HEK293T (cell line): ENCODE data around the gene TBX18.

Source experiments
- BHLHE40 ChIP-seq: fragments of 450-650 bp; IDR thresholded peaks from 2 replicates; pipeline ENCODE4 v1.6.1; 2016; ENCODE audit warnings: mild to moderate bottlenecking, moderate library complexity, borderline replicate concordance
- FOXK2 ChIP-seq: fragments of 450-650 bp; IDR thresholded peaks from 2 replicates; pipeline ENCODE4 v1.6.1; 2016; ENCODE audit warnings: mild to moderate bottlenecking
- FOXM1 ChIP-seq: fragments of 450-650 bp; IDR thresholded peaks from 2 replicates; pipeline ENCODE4 v1.6.1; 2017; ENCODE audit warnings: mild to moderate bottlenecking, borderline replicate concordance
- HDGF ChIP-seq: fragments of 450-650 bp; IDR thresholded peaks from 2 replicates; pipeline ENCODE4 v1.6.1; 2017; ENCODE audit warnings: antibody characterized with exemption, borderline replicate concordance
- LEF1 ChIP-seq: fragments of 450-650 bp; IDR thresholded peaks from 2 replicates; pipeline ENCODE4 v1.6.1; 2017; ENCODE audit warnings: mild to moderate bottlenecking, borderline replicate concordance
- NFRKB ChIP-seq: fragments of 450-650 bp; IDR thresholded peaks from 2 replicates; pipeline ENCODE4 v1.6.1; 2016; ENCODE audit warnings: mild to moderate bottlenecking, moderate library complexity
- PKNOX1 ChIP-seq: fragments of 450-650 bp; IDR thresholded peaks from 2 replicates; pipeline ENCODE4 v1.6.1; 2016
- SP1 ChIP-seq: fragments of 450-650 bp; IDR thresholded peaks from 2 replicates; pipeline ENCODE4 v1.6.1; 2017
- SUZ12 ChIP-seq: fragments of 450-650 bp; IDR thresholded peaks from 2 replicates; pipeline ENCODE4 v1.6.1; 2016; ENCODE audit warnings: mild to moderate bottlenecking
- TARDBP ChIP-seq: fragments of 450-650 bp; IDR thresholded peaks from 2 replicates; pipeline ENCODE4 v1.6.1; 2016
- ZNF384 ChIP-seq: fragments of 450-650 bp; IDR thresholded peaks from 2 replicates; pipeline ENCODE4 v1.6.1; 2016

GRCh38 chr6:84669945-84670344 is 94.5 kb downstream of the TBX18 start:
- TF ChIP-seq LEF1 (no peak), FOXM1 (no peak), SP1 (no peak), HDGF (no peak), TARDBP (no peak), ZNF384 (no peak), BHLHE40 (no peak), SUZ12 (no peak), PKNOX1 (no peak), NFRKB (no peak), FOXK2 (no peak)
